AG04450 (cell line): ENCODE measurements around the gene CAPN5. TPM values are rescaled to one million over a fixed set of nuclear protein-coding genes. Genes with fewer than 3 reads are reported as not detected.

ENCODE experiments used
- CTCF ChIA-PET: fragments of 300-600, 350-600 bp; formaldehyde crosslinking; extraction: SDS; loops from one replicate; lab custom pipeline; 2022; ENCODE audit warnings: antibody characterized with exemption, inconsistent platforms; lab: Charles Lee
- POLR2A ChIA-PET: fragments of 350-600 bp; formaldehyde crosslinking; extraction: SDS; loops from one replicate; lab custom pipeline; 2021; ENCODE audit warnings: antibody characterized with exemption, inconsistent platforms; lab: Yijun Ruan, JAX
- DNase-seq: peaks from one replicate; pipeline ENCODE4 v3.0.0-alpha.2; 2011; ENCODE audit warnings: low read depth, low spot score
- H3K27ac ChIP-seq: one replicate; pipeline ENCODE4 v1.5.1; 2012; ENCODE audit warnings: low read depth, low read length, control low read depth
- H3K27me3 ChIP-seq: one replicate; pipeline ENCODE4 v1.6.0; 2012; ENCODE audit warnings: low read length; ENCODE audit not compliant: control insufficient read depth, insufficient read depth
- H3K4me3 ChIP-seq: 2 replicates; pipeline ENCODE4 v1.5.1; 2011; ENCODE audit warnings: mild to moderate bottlenecking, low read depth, low read length, control low read depth
- H3K9me3 ChIP-seq: 2 replicates; pipeline ENCODE4 v1.5.1; 2012; ENCODE audit warnings: low read length; ENCODE audit not compliant: control insufficient read depth, insufficient read depth
- CTCF ChIP-seq: IDR thresholded peaks from 2 replicates; pipeline ENCODE4 v1.5.1; 2011; ENCODE audit warnings: low read depth, low read length, control low read depth, inconsistent platforms
- polyA plus RNA-seq: library from polyadenylated mRNA; depleted of rRNA; stranded (reverse); fragments of >200 nt; gene quantifications from 2 replicates; pipeline ENCODE4 v1.2.3, GENCODE V29; 2011

CAPN5 gene
- polyA plus RNA-seq, 1 experiment: 18.6 TPM

GRCh38 chr11:77143405-77144020 is 76.7 kb downstream of the CAPN5 start:
- POLR2A ChIA-PET: no interaction called here
- no peak for DNase-seq
- CTCF ChIA-PET: no interaction called here
- Histone ChIP-seq H3K4me3 (no peak overlapping the region), H3K27me3 (peaks cover 27% of the 10 kb centered on the region), H3K27ac (no peak overlapping the region), H3K9me3 (no peaks in the 10 kb centered on the region; the same call in 1 of the 2 replicates)
- TF ChIP-seq CTCF: no peak

- Histone ChIP-seq H3K27ac (no peak overlapping the region), H3K4me3 (no peak overlapping the region), H3K9me3 (no peaks in the 10 kb centered on the region; the same call in 1 of the 2 replicates), H3K27me3 (peaks cover 27% of the 10 kb centered on the region)
- ChIA-PET POLR2A (no interaction called here), CTCF (interaction anchor here (1.6 kb wide), 1 partner anchor 17 kb away, joined by 5 read pairs; the partner anchor contains the start of gene MYO7A)
- DNase-seq: no peak
- no peak for TF ChIP-seq CTCF
Observed at GRCh38 chr11:77144196-77144856, 77.6 kb downstream of the CAPN5 start.

- CTCF ChIA-PET: interaction anchor here (1.6 kb wide), 1 partner anchor 17 kb away, joined by 5 read pairs; the partner anchor contains the start of gene MYO7A
Observed at GRCh38 chr11:77144857-77145428, 78.2 kb downstream of the CAPN5 start.

GRCh38 chr11:77146261-77147035 is 79.7 kb downstream of the CAPN5 start:
- H3K9me3 ChIP-seq: no peaks in the 10 kb centered on the region
- no peak for TF ChIP-seq CTCF
- no peak for DNase-seq
- H3K4me3 ChIP-seq: no peak overlapping the region
- peaks cover 38% of the 10 kb centered on the region for H3K27me3 ChIP-seq
- ChIA-PET POLR2A (no interaction called here), CTCF (interaction anchor here (0.7 to 1.6 kb wide), 3 partner anchors 19 to 409 kb away, joined by 3 to 7 read pairs (median 4); no protein-coding TSS in a partner anchor)
- no peak overlapping the region for H3K27ac ChIP-seq

More at GRCh38 chr11:77144857-77145428, 78.2 kb downstream of the CAPN5 start:
- H3K27me3 ChIP-seq: peaks cover 30% of the 10 kb centered on the region
- TF ChIP-seq CTCF: no peak
- no peak overlapping the region for H3K27ac ChIP-seq
- POLR2A ChIA-PET: no interaction called here
- DNase-seq: no peak
- H3K4me3 ChIP-seq: no peak overlapping the region
- H3K9me3 ChIP-seq: no peaks in the 10 kb centered on the region; the same call in 1 of the 2 replicates
